WTC11 (cell line): ENCODE results near the gene CELSR1. TPM values are rescaled to one million over a fixed set of nuclear protein-coding genes. Genes with fewer than 3 reads are reported as not detected.

Experiments
- ATAC-seq: fragments of 200-7000 bp; cut with Tn5 transposase; 2 replicates; pipeline ENCODE4 v1.10.0; 2021; ENCODE audit warnings: mild to moderate bottlenecking, moderate library complexity
- CTCF ChIA-PET: fragments of 300-600 bp; sonication (Branson Sonifier 250); formaldehyde crosslinking; loops from one replicate; lab custom pipeline; 2021; ENCODE audit warnings: antibody characterized with exemption; lab: Charles Lee
- POLR2A ChIA-PET: fragments of 350-600 bp; sonication (Branson Sonifier 250); formaldehyde crosslinking; loops from one replicate; lab custom pipeline; 2021; ENCODE audit warnings: antibody characterized with exemption; lab: Charles Lee
- DNase-seq: peaks from one replicate; pipeline ENCODE4 v3.0.0; 2021; ENCODE audit warnings: low spot score
- H3K27ac Mint-ChIP-seq: 2 replicates; pipeline ENCODE4 v1.8.0; 2021; ENCODE audit warnings: mixed read lengths
- H3K27me3 Mint-ChIP-seq: 2 replicates; pipeline ENCODE4 v1.8.0; 2021; ENCODE audit warnings: low read depth, mild to moderate bottlenecking, moderate library complexity, mixed read lengths
- H3K36me3 Mint-ChIP-seq: 2 replicates; pipeline ENCODE4 v1.8.0; 2021; ENCODE audit warnings: mixed read lengths
- H3K4me1 Mint-ChIP-seq: 2 replicates; pipeline ENCODE4 v1.8.0; 2022; ENCODE audit warnings: mixed read lengths
- H3K4me3 Mint-ChIP-seq: 2 replicates; pipeline ENCODE4 v1.8.0; 2021; ENCODE audit warnings: mild to moderate bottlenecking, moderate library complexity, mixed read lengths
- H3K9me3 Mint-ChIP-seq: 2 replicates; pipeline ENCODE4 v1.8.0; 2021; ENCODE audit warnings: mixed read lengths
- ARID4B ChIP-seq: sonication (generic); formaldehyde crosslinking; IDR thresholded peaks from 2 replicates; pipeline ENCODE4 v1.8.0; 2023; ENCODE audit warnings: missing genetic modification reagents, mild to moderate bottlenecking, borderline replicate concordance
- ATF6 ChIP-seq: sonication (generic); formaldehyde crosslinking; IDR thresholded peaks from 2 replicates; pipeline ENCODE4 v1.8.1; 2023; ENCODE audit warnings: mild to moderate bottlenecking, missing genetic modification reagents
- CBFB ChIP-seq: sonication (generic); formaldehyde crosslinking; IDR thresholded peaks from 2 replicates; pipeline ENCODE4 v1.8.1; 2022; ENCODE audit warnings: mild to moderate bottlenecking, low read depth, missing genetic modification reagents
- CDX4 ChIP-seq: fragments of 250-450 bp; sonication (Bioruptor Pico); IDR thresholded peaks from 2 replicates; pipeline ENCODE4 v1.9.0; 2021; ENCODE audit warnings: moderate library complexity, mild to moderate bottlenecking, inconsistent platforms, borderline replicate concordance
- CREM ChIP-seq: sonication (generic); formaldehyde crosslinking; IDR thresholded peaks from 2 replicates; pipeline ENCODE4 v1.8.1; 2022; ENCODE audit warnings: mild to moderate bottlenecking, missing genetic modification reagents, moderate library complexity
- E2F1 ChIP-seq: sonication (generic); formaldehyde crosslinking; IDR thresholded peaks from 2 replicates; pipeline ENCODE4 v1.8.0; 2022; ENCODE audit warnings: mild to moderate bottlenecking, missing genetic modification reagents
- ELF4 ChIP-seq: sonication (generic); formaldehyde crosslinking; IDR thresholded peaks from 2 replicates; pipeline ENCODE4 v1.8.1; 2022; ENCODE audit warnings: low read depth, mild to moderate bottlenecking, moderate library complexity, missing genetic modification reagents
- ESRRA ChIP-seq: sonication (generic); formaldehyde crosslinking; IDR thresholded peaks from 2 replicates; pipeline ENCODE4 v1.8.1; 2022; ENCODE audit warnings: mild to moderate bottlenecking, missing genetic modification reagents, borderline replicate concordance
- FOXP4 ChIP-seq: sonication (generic); formaldehyde crosslinking; IDR thresholded peaks from 2 replicates; pipeline ENCODE4 v1.8.0; 2022; ENCODE audit warnings: mild to moderate bottlenecking, missing genetic modification reagents
- HMGA2 ChIP-seq: fragments of 250-450 bp; sonication (Bioruptor Pico); IDR thresholded peaks from 2 replicates; pipeline ENCODE4 v1.4.0; 2021; ENCODE audit warnings: mild to moderate bottlenecking, moderate library complexity
- MAX ChIP-seq: sonication (generic); formaldehyde crosslinking; IDR thresholded peaks from 2 replicates; pipeline ENCODE4 v1.8.0; 2022; ENCODE audit warnings: mild to moderate bottlenecking, missing genetic modification reagents
- MYBL2 ChIP-seq: sonication (generic); formaldehyde crosslinking; IDR thresholded peaks from 2 replicates; pipeline ENCODE4 v1.8.1; 2023; ENCODE audit warnings: mild to moderate bottlenecking, moderate library complexity, missing genetic modification reagents
- NFATC4 ChIP-seq: fragments of 250-450 bp; sonication (Bioruptor Pico); IDR thresholded peaks from 2 replicates; pipeline ENCODE4 v1.9.0; 2021; ENCODE audit warnings: mild to moderate bottlenecking
- PRRX2 ChIP-seq: fragments of 250-450 bp; sonication (Bioruptor Pico); IDR thresholded peaks from 2 replicates; pipeline ENCODE4 v1.8.0; 2021; ENCODE audit warnings: mild to moderate bottlenecking
- RELA ChIP-seq: sonication (generic); formaldehyde crosslinking; IDR thresholded peaks from 2 replicates; pipeline ENCODE4 v1.8.1; 2022; ENCODE audit warnings: missing genetic modification reagents, mild to moderate bottlenecking, borderline replicate concordance
- USF1 ChIP-seq: sonication (generic); formaldehyde crosslinking; IDR thresholded peaks from 2 replicates; pipeline ENCODE4 v1.8.0; 2022; ENCODE audit warnings: mild to moderate bottlenecking, missing genetic modification reagents
- ZNF138 ChIP-seq: sonication (generic); formaldehyde crosslinking; conservative IDR thresholded peaks from 2 replicates; pipeline ENCODE4 v1.8.1; 2022; ENCODE audit warnings: mild to moderate bottlenecking, moderate library complexity, missing genetic modification reagents
- ZNF396 ChIP-seq: fragments of 250-450 bp; sonication (Bioruptor Pico); IDR thresholded peaks from 2 replicates; pipeline ENCODE4 v1.8.0; 2021; ENCODE audit warnings: mild to moderate bottlenecking, moderate library complexity, borderline replicate concordance
- total RNA-seq: library from RNA; stranded (reverse); gene quantifications from 3 replicates; pipeline ENCODE4 v1.2.3, GENCODE V29; 2021

Gene CELSR1
- total RNA-seq, 1 experiment from 2014 or later, result 16.8 TPM

- no peak for TF ChIP-seq ARID4B (CRISPR knock-in tag)
- TF ChIP-seq CREM (CRISPR knock-in tag), result no peak
- TF ChIP-seq CDX4 (CRISPR knock-in tag), result no peak
- no peak for TF ChIP-seq RELA (CRISPR knock-in tag)
Measured at GRCh38 chr22:46504584-46504983, 32.8 kb downstream of the CELSR1 start (continued).

- H3K36me3 Mint-ChIP-seq, result no peaks in the 10 kb centered on the region
- no peak for TF ChIP-seq MAX (CRISPR knock-in tag)
- no peak for TF ChIP-seq CREM (CRISPR knock-in tag)
- no peak for TF ChIP-seq ZNF138 (CRISPR knock-in tag)
- no peak for TF ChIP-seq MYBL2 (CRISPR knock-in tag)
- no peak for TF ChIP-seq E2F1 (CRISPR knock-in tag)
- TF ChIP-seq ELF4 (CRISPR knock-in tag), result no peak
- TF ChIP-seq PRRX2 (CRISPR knock-in tag), result no peak
- TF ChIP-seq ESRRA (CRISPR knock-in tag), result no peak
- no peak for TF ChIP-seq ZNF396
- no peak for TF ChIP-seq NFATC4
- no peak for TF ChIP-seq ATF6 (CRISPR knock-in tag)
- no peak for TF ChIP-seq CBFB (CRISPR knock-in tag)
- no peak for TF ChIP-seq RELA (CRISPR knock-in tag)
- no peak for TF ChIP-seq FOXP4 (CRISPR knock-in tag)
- TF ChIP-seq HMGA2 (CRISPR knock-in tag), result no peak
- no peak for TF ChIP-seq USF1 (CRISPR knock-in tag)
- DNase-seq (no peak), ATAC-seq (no peak)
- no peaks in the 10 kb centered on the region for H3K9me3 Mint-ChIP-seq
- H3K4me1 Mint-ChIP-seq, result peaks cover 23% of the 10 kb centered on the region
- ChIA-PET CTCF (interaction anchor here (0.6 to 1.2 kb wide), 2 partner anchors 61 to 135 kb away, joined by 3 to 4 read pairs; no protein-coding TSS in a partner anchor), POLR2A (no interaction called here)
- H3K27me3 Mint-ChIP-seq, result no peaks in the 10 kb centered on the region
- H3K4me3 Mint-ChIP-seq, result no peak overlapping the region
- no peak overlapping the region for H3K27ac Mint-ChIP-seq
Measured at GRCh38 chr22:46502440-46503175, 34.8 kb downstream of the CELSR1 start.
